K562 (cell line): ENCODE data around the gene AMH. TPM values are rescaled to one million over a fixed set of nuclear protein-coding genes. Genes with fewer than 3 reads are reported as not detected.

Experiments used
- ARID1B ChIP-seq: fragments of 450-650 bp; IDR thresholded peaks from 2 replicates; pipeline ENCODE4 v1.6.1; 2016; ENCODE audit warnings: antibody characterized with exemption, mild to moderate bottlenecking, inconsistent platforms
- ASH1L ChIP-seq: fragments of 450-650 bp; IDR thresholded peaks from 2 replicates; pipeline ENCODE4 v1.6.1; 2018; ENCODE audit warnings: borderline replicate concordance, mild to moderate bottlenecking, low read depth; ENCODE audit not compliant: partially characterized antibody
- FOXP4 ChIP-seq: sonication (generic); formaldehyde crosslinking; IDR thresholded peaks from 2 replicates; pipeline ENCODE4 v1.8.0; 2022; ENCODE audit warnings: mild to moderate bottlenecking, missing genetic modification reagents, borderline replicate concordance
- GABPA ChIP-seq: fragments of 200-800 bp; sonication (Bioruptor generic); conservative IDR thresholded peaks from 2 replicates; pipeline ENCODE4 v1.6.1; 2016; ENCODE audit warnings: low read depth, missing genetic modification characterization, missing compliant biosample characterization
- HMG20A ChIP-seq: fragments of 450-650 bp; formaldehyde crosslinking; conservative IDR thresholded peaks from 2 replicates; pipeline ENCODE4 v1.4.0; 2020; ENCODE audit warnings: mild to moderate bottlenecking, mixed read lengths
- HNRNPUL1 ChIP-seq: fragments of 200-400 bp; formaldehyde crosslinking; IDR thresholded peaks from 2 replicates; pipeline ENCODE4 v1.6.1; 2017; ENCODE audit warnings: low read length
- KAT2B ChIP-seq: IDR thresholded peaks from one replicate; pipeline ENCODE4 v1.6.1; 2012; ENCODE audit warnings: low read depth, mild to moderate bottlenecking, control low read depth, inconsistent platforms, low read length, moderate library complexity
- MLLT1 ChIP-seq, 2 experiments: fragments of 450-650 bp; IDR thresholded peaks; 2 replicates each; pipeline ENCODE4 v1.6.1; 2016
- MYC ChIP-seq, 2 experiments: fragments of 250-450 bp in 1 of 2; sonication (Bioruptor Pico) in 1 of 2; IDR thresholded peaks; 2 replicates each; pipeline versions ENCODE4 v1.5.1 to v1.6.1; 2012 to 2021; ENCODE audit warnings: low read depth in 2 of 2, borderline replicate concordance in 1 of 2, improper control_type of control experiment in 1 of 2, low read length in 1 of 2, mild to moderate bottlenecking in 1 of 2, moderate library complexity in 1 of 2
- NFRKB ChIP-seq: fragments of 450-650 bp; IDR thresholded peaks from 2 replicates; pipeline ENCODE4 v1.6.1; 2016; ENCODE audit warnings: low read depth
- SIX5 ChIP-seq, 2 experiments: IDR thresholded peaks; 2 replicates each; pipeline ENCODE4 v1.6.1; 2011; ENCODE audit warnings: low read length in 2 of 2, borderline replicate concordance in 1 of 2, low read depth in 1 of 2, mild to moderate bottlenecking in 1 of 2, moderate library complexity in 1 of 2; ENCODE audit not compliant: insufficient read depth in 1 of 2
- SMARCC2 ChIP-seq: fragments of 450-650 bp; IDR thresholded peaks from 2 replicates; pipeline ENCODE4 v1.6.1; 2017; ENCODE audit warnings: antibody characterized with exemption, moderate library complexity, mild to moderate bottlenecking, low read depth
- SRSF3 ChIP-seq: fragments of 200-400 bp; formaldehyde crosslinking; IDR thresholded peaks from 2 replicates; pipeline ENCODE4 v1.6.1; 2016; ENCODE audit warnings: mild to moderate bottlenecking, low read length, moderate library complexity; ENCODE audit not compliant: insufficient read depth
- THRAP3 ChIP-seq: fragments of 450-650 bp; IDR thresholded peaks from 2 replicates; pipeline ENCODE4 v1.6.1; 2016; ENCODE audit warnings: mild to moderate bottlenecking, inconsistent platforms, borderline replicate concordance
- ZNF12 ChIP-seq: sonication (generic); formaldehyde crosslinking; IDR thresholded peaks from 2 replicates; pipeline ENCODE4 v1.4.0; 2020; ENCODE audit warnings: mild to moderate bottlenecking, missing genetic modification reagents
- ZNF146 ChIP-seq: IDR thresholded peaks from one replicate; pipeline ENCODE4 v1.6.1; 2018; ENCODE audit warnings: missing compliant biosample characterization; ENCODE audit not compliant: unreplicated experiment
- ZNF212 ChIP-seq: fragments of 450-650 bp; formaldehyde crosslinking; IDR thresholded peaks from 2 replicates; pipeline ENCODE4 v1.4.0; 2020; ENCODE audit warnings: mild to moderate bottlenecking
- ZNF561 ChIP-seq: fragments of 450-650 bp; formaldehyde crosslinking; conservative IDR thresholded peaks from 2 replicates; pipeline ENCODE4 v1.4.0; 2020; ENCODE audit warnings: mild to moderate bottlenecking, moderate library complexity
- polyA plus RNA-seq, 8 experiments: library from polyadenylated mRNA; depleted of rRNA in 4 of 8; stranded (reverse) in 5 of 8; unstranded in 3 of 8; fragments of >200 nt; fragmentation: Nextera tagmentation in 2 of 8; fragmentation: Illumina TruSeq in 1 of 8; extraction: Ambion mirVana in 2 of 8; extraction: Trizol in 1 of 8; gene quantifications; 2 replicates each; pipeline versions ENCODE4 v1.2.1 to v1.2.3, GENCODE V29; 2011 to 2014; ENCODE audit warnings: inconsistent platforms in 1 of 8, missing spikeins in 1 of 8
- total RNA-seq, 7 experiments: library from RNA; depleted of rRNA in 6 of 7; stranded (reverse); fragments of >200 nt in 6 of 7; fragmentation: Illumina TruSeq in 2 of 7; extraction: Trizol in 2 of 7; gene quantifications; 2 replicates each; pipeline versions ENCODE4 v1.2.1 to v1.2.3, GENCODE V29; 2011 to 2021; ENCODE audit warnings: low replicate concordance in 1 of 7
- TF ChIP-seq, protein P1 (sequence below): fragments of 250-450 bp; sonication (Bioruptor Pico); IDR thresholded peaks from 2 replicates; pipeline ENCODE4 v1.5.0; 2020; ENCODE audit warnings: mild to moderate bottlenecking
- TF ChIP-seq, protein P2 (sequence below): sonication (generic); formaldehyde crosslinking; IDR thresholded peaks from 2 replicates; pipeline ENCODE4 v1.8.0; 2022; ENCODE audit warnings: mild to moderate bottlenecking, missing genetic modification reagents

Gene AMH
- total and polyA plus RNA-seq, 9 of the 15 experiments (the other 6 are each of a cell fraction or from before 2014, with no cell fraction given) = 0.29 to 27.4 (median 2.6) TPM; not detected in 2

GRCh38 chr19:2237051-2237868, 11.9 kb upstream of the AMH start (continued):
- TF ChIP-seq ASH1L = no peak
- 0 out of 2 replicates have a peak, but pooled peaks have one; percentile 44 for TF ChIP-seq ZNF12
- no peak for TF ChIP-seq ARID1B
- no peak for TF ChIP-seq SIX5 (IDR thresholded peaks at IDR 0.05; ENCODE audit: borderline replicate concordance in 1 of 2, insufficient read depth in 1 of 2, low read depth in 1 of 2, low read length in 2 of 2)
- TF ChIP-seq ZNF146 (CRISPR knock-in tag) = no peak
- peak; percentile 23; the same call in 1 of the 2 replicates for TF ChIP-seq NFRKB
- TF ChIP-seq FOXP4 (CRISPR knock-in tag) = no peak
- no peak for TF ChIP-seq ZNF561 (CRISPR knock-in tag)
- 0 out of 2 replicates have a peak, but pooled peaks have one; percentile 45 for TF ChIP-seq SRSF3
- no peak for TF ChIP-seq HMG20A (CRISPR knock-in tag)
- TF ChIP-seq HNRNPUL1 = no peak
- TF ChIP-seq SMARCC2 = no peak
- TF ChIP-seq, protein P1, sequence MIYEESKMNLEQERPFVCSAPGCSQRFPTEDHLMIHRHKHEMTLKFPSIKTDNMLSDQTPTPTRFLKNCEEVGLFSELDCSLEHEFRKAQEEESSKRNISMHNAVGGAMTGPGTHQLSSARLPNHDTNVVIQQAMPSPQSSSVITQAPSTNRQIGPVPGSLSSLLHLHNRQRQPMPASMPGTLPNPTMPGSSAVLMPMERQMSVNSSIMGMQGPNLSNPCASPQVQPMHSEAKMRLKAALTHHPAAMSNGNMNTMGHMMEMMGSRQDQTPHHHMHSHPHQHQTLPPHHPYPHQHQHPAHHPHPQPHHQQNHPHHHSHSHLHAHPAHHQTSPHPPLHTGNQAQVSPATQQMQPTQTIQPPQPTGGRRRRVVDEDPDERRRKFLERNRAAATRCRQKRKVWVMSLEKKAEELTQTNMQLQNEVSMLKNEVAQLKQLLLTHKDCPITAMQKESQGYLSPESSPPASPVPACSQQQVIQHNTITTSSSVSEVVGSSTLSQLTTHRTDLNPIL (CRISPR knock-in tag) = no peak
- no peak for TF ChIP-seq KAT2B
- TF ChIP-seq MLLT1 (IDR thresholded peaks at IDR 0.05) = no peak
- peak; percentile 78; the same call in 1 of the 2 replicates for TF ChIP-seq GABPA (tag)
- no peak for TF ChIP-seq ZNF212 (CRISPR knock-in tag)
- TF ChIP-seq, protein P2, sequence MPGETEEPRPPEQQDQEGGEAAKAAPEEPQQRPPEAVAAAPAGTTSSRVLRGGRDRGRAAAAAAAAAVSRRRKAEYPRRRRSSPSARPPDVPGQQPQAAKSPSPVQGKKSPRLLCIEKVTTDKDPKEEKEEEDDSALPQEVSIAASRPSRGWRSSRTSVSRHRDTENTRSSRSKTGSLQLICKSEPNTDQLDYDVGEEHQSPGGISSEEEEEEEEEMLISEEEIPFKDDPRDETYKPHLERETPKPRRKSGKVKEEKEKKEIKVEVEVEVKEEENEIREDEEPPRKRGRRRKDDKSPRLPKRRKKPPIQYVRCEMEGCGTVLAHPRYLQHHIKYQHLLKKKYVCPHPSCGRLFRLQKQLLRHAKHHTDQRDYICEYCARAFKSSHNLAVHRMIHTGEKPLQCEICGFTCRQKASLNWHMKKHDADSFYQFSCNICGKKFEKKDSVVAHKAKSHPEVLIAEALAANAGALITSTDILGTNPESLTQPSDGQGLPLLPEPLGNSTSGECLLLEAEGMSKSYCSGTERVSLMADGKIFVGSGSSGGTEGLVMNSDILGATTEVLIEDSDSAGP (CRISPR knock-in tag) = no peak
- TF ChIP-seq THRAP3 = no peak
- TF ChIP-seq MYC (IDR thresholded peaks at IDR 0.05; ENCODE audit: low read depth, low read length) = no peak
- peak; percentile 17; the same call in 1 of the 2 replicates for TF ChIP-seq MYC (CRISPR knock-in tag; IDR thresholded peaks at IDR 0.05; ENCODE audit: borderline replicate concordance, low read depth)
